22Rv1 (cell line): ENCODE measurements around the gene CAMKMT.

ENCODE experiments used
- CTCF ChIP-seq: fragments of 450-650 bp; IDR thresholded peaks from 2 replicates; pipeline ENCODE4 v1.5.1; 2017; ENCODE audit warnings: mild to moderate bottlenecking
- ZFX ChIP-seq: fragments of 450-650 bp; IDR thresholded peaks from 2 replicates; pipeline ENCODE4 v1.6.1; 2017; ENCODE audit warnings: antibody characterized with exemption, borderline replicate concordance

DNA sequence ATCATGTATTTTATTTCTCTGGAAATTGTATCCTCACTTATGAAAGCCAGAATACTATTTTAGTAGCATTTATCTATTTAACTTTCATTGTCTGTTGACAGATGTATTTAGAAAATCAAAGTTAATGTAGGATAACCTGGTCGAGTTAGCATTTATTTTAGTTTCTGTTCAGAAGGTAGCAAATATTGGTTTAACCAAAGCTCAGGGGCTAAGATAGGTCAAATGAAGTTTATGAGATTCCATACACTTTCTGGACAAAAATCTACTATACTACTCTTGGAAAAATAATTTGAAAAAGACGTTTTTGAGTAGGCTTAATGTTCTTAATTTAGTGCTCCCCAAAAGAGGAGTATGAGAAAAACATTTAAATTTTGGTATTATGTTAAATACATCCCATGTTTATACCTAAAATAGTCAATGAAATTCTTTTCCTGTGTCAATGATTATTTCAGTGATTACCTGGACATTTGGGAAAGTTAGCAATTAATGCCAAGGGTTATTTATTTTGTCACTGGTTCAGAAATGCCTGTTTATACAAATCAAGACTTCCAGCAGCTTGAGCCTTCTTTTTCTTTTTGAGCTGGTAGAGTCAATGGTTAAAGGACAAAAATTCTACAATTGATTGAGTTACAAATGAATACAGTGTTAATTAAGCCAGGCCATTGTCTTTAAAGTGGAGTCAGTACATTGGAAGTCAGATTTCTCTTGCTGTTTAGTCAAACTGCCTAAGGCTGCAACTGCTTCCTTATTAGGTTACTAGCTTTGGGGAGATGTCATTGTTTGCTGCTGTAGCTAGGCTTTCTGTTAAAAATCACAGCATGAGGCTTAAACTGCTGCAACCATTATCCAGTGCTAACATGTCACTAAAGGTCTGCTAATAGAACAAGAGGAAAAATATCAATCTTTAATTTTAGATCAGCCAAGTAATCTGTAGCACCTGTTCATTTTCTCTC is 182.3 kb downstream of the CAMKMT start:
- no peak for TF ChIP-seq CTCF
- no peak for TF ChIP-seq ZFX
